NB4 (cell line): ENCODE data around the gene METAP1D.
"Not testable (repeated sequence)": the region's sequence is repeated elsewhere in the genome, so short reads cannot be mapped to it uniquely, and the experiment has no call there.

Experiments
- DNase-seq: peaks from one replicate; pipeline ENCODE4 v3.0.0; 2010; ENCODE audit warnings: low read depth
- H3K4me3 ChIP-seq: one replicate; pipeline ENCODE4 v1.5.1; 2011; ENCODE audit warnings: mild to moderate bottlenecking, low read depth, low read length, moderate library complexity
- CTCF ChIP-seq: IDR thresholded peaks from one replicate; pipeline ENCODE4 v1.5.1; 2012; ENCODE audit warnings: low read depth, low read length
- MAX ChIP-seq: IDR thresholded peaks from 2 replicates; pipeline ENCODE4 v1.6.1; 2011; ENCODE audit warnings: low read depth, low read length
- MYC ChIP-seq: IDR thresholded peaks from 2 replicates; pipeline ENCODE4 v1.6.1; 2011; ENCODE audit warnings: low read depth, low read length
- POLR2A ChIP-seq: IDR thresholded peaks from 2 replicates; pipeline ENCODE4 v1.6.1; 2011; ENCODE audit warnings: mild to moderate bottlenecking; ENCODE audit not compliant: insufficient read length; ENCODE audit errors: extremely low read depth

The METAP1D gene

GRCh38 chr2:171965661-171966060 is 34.1 kb upstream of the METAP1D start:
- H3K4me3 ChIP-seq = no peak overlapping the region
- no peak for DNase-seq
- no peak for TF ChIP-seq CTCF
- TF ChIP-seq MAX = no peak
- TF ChIP-seq MYC = no peak
- no peak for TF ChIP-seq POLR2A

DNA sequence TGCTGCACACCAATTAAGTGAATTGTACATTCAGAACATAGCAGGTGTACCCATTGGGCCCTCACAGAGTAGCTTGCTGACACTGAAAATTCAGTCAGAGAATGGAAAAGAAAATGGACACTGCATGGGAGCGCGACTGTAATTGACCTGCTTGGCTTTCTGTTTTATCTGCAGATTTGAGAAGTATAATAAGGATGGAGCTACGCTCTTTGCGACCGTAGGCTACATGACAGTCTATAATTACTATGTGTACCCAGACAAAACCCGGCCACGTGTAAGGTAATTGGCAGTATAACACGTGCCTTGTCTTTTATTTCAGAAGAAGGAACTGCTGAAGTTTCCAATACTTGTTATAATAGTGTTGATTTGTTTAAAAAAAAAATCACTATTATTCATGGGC is 33.5 kb upstream of the METAP1D start:
- no peak overlapping the region for H3K4me3 ChIP-seq
- no peak for DNase-seq
- no peak for TF ChIP-seq MAX
- TF ChIP-seq MYC = no peak
- TF ChIP-seq POLR2A = no peak
- no peak for TF ChIP-seq CTCF

GRCh38 chr2:171966688-171967087 is 33.1 kb upstream of the METAP1D start:
- no peak for DNase-seq
- no peak overlapping the region for H3K4me3 ChIP-seq
- no peak for TF ChIP-seq MYC
- TF ChIP-seq CTCF = no peak
- TF ChIP-seq POLR2A = no peak
- no peak for TF ChIP-seq MAX

GRCh38 chr2:171968509-171968908 is 31.2 kb upstream of the METAP1D start:
- no peak for DNase-seq
- TF ChIP-seq CTCF (no peak), POLR2A (no peak), MYC (no peak)
- H3K4me3 ChIP-seq = no peak overlapping the region

DNA sequence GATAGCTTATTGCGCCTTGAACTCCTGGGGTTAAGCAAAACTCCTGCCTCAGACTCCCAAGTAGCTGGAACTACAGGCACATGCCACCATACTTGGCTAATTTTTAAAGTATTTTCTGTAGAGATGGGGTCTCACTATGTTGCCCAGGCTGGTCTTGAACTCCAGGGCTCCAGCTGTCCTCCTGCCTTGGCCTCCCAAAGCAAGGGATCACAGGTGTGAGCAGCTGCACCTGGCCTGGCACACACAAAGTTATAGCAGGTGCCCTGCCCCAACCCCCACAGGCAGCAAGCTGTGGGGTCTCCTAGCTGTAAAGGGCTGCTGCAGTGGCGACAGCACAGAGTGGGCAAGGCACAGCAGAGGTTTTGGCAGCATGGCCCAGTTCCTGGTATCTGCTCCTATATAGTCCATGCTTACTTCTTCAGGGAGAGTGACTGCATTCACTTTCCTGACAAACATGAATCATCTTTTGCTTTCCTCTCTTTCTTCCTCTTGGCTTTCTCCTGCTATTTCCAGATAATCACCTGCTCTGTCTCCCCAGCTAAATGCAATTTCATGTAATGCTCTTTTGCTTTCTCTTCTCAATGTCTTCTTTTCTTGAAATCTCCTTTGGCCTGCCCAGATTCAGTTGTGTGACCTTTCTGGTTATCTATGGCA is 27.3 kb upstream of the METAP1D start:
- H3K4me3 ChIP-seq = no peak overlapping the region
- TF ChIP-seq MYC = no peak
- no peak for TF ChIP-seq CTCF
- TF ChIP-seq POLR2A = no peak
- no peak for TF ChIP-seq MAX
- no peak for DNase-seq

GRCh38 chr2:171979103-171979502 is 20.6 kb upstream of the METAP1D start:
- TF ChIP-seq MAX (no peak), POLR2A (no peak), MYC (no peak), CTCF (no peak)
- DNase-seq = no peak
- H3K4me3 ChIP-seq = no peak overlapping the region

- H3K4me3 ChIP-seq, DNase-seq: not testable (repeated sequence)
Measured at GRCh38 chr2:171983924-171984323, 15.8 kb upstream of the METAP1D start.
